Panc1 (cell line): ENCODE measurements around the gene SHMT1. TPM values are rescaled to one million over a fixed set of nuclear protein-coding genes. Genes with fewer than 3 reads are reported as not detected.

Experiments used
- ATAC-seq: fragments of 200-7000 bp; cut with Tn5 transposase; 2 replicates; pipeline ENCODE4 v1.9.1; 2020; ENCODE audit warnings: mild to moderate bottlenecking, moderate library complexity
- BruUV-seq: library from RNA; stranded (reverse); fragments of 400-500 nt; replicated peaks from 2 replicates; lab custom pipeline; 2021; lab: Mats Ljungman, UMichigan
- CTCF ChIA-PET: fragments of 300-600 bp; sonication (Branson Sonifier 250); formaldehyde crosslinking; loops from one replicate; lab custom pipeline; 2022; ENCODE audit warnings: antibody characterized with exemption; lab: Charles Lee
- POLR2A ChIA-PET: fragments of 300-600 bp; sonication (Branson Sonifier 250); formaldehyde crosslinking; loops from one replicate; lab custom pipeline; 2022; ENCODE audit warnings: antibody characterized with exemption; lab: Charles Lee
- DNase-seq: peaks from one replicate; pipeline ENCODE4 v3.0.0-alpha.2; 2010; ENCODE audit warnings: low read depth, low spot score
- H3K27ac ChIP-seq: 2 replicates; pipeline ENCODE4 v1.5.1; 2011; ENCODE audit warnings: mild to moderate bottlenecking, low read length, inconsistent platforms
- H3K27me3 ChIP-seq: fragments of 200-500 bp; sonication (Bioruptor generic); 2 replicates; pipeline ENCODE4 v1.6.0; 2014; ENCODE audit warnings: low read length, inconsistent platforms; ENCODE audit not compliant: control insufficient read depth, insufficient read depth
- H3K36me3 ChIP-seq: fragments of 200-500 bp; sonication (Bioruptor generic); 2 replicates; pipeline ENCODE4 v1.5.1; 2014; ENCODE audit warnings: inconsistent platforms, mild to moderate bottlenecking, low read length, moderate library complexity; ENCODE audit not compliant: control insufficient read depth, insufficient read depth
- H3K4me1 ChIP-seq: 2 replicates; pipeline ENCODE4 v1.5.1; 2011; ENCODE audit warnings: inconsistent platforms, mild to moderate bottlenecking, low read length, moderate library complexity; ENCODE audit not compliant: control insufficient read depth, insufficient read depth
- H3K4me3 ChIP-seq, 2 experiments: 2 replicates each; pipeline ENCODE4 v1.5.1; 2011 to 2012; ENCODE audit warnings: low read depth in 2 of 2, low read length in 2 of 2, mild to moderate bottlenecking in 2 of 2, inconsistent platforms in 1 of 2, moderate library complexity in 1 of 2
- H3K9me3 ChIP-seq: fragments of 200-500 bp; sonication (Bioruptor generic); 2 replicates; pipeline ENCODE4 v1.5.1; 2014; ENCODE audit warnings: low read depth, mild to moderate bottlenecking, inconsistent platforms, low read length, moderate library complexity; ENCODE audit not compliant: control insufficient read depth, insufficient read depth
- CTCF ChIP-seq: fragments of 450-650 bp; IDR thresholded peaks from 2 replicates; pipeline ENCODE4 v1.5.1; 2017; ENCODE audit warnings: mild to moderate bottlenecking
- POLR2AphosphoS5 ChIP-seq: IDR thresholded peaks from 2 replicates; pipeline ENCODE4 v1.6.1; 2012; ENCODE audit warnings: mild to moderate bottlenecking, low read depth, low read length, moderate library complexity
- SIN3A ChIP-seq: IDR thresholded peaks from 2 replicates; pipeline ENCODE4 v1.6.1; 2012; ENCODE audit warnings: low read depth, mild to moderate bottlenecking, low read length, moderate library complexity, borderline replicate concordance; ENCODE audit not compliant: insufficient read depth
- TCF7L2 ChIP-seq: IDR thresholded peaks from 2 replicates; pipeline ENCODE4 v1.6.1; 2011; ENCODE audit warnings: mild to moderate bottlenecking, low read depth, low read length, inconsistent platforms
- in situ Hi-C: cut with HindIII; loops from 2 replicates; pipeline ENCODE4 v1.10.0; 2016; ENCODE audit warnings: low sequenced_read_pairs, low pct_unique_long_range_greater_than_20kb
- intact Hi-C: fragments of 100-400 bp; cut with micrococcal nuclease; formaldehyde crosslinking; loops from one replicate; pipeline ENCODE4 v1.10.0; 2022; ENCODE audit not compliant: unreplicated experiment
- total RNA-seq: library from RNA; stranded (reverse); gene quantifications from one replicate; pipeline ENCODE4 v1.2.1, GENCODE V29; 2021; ENCODE audit not compliant: unreplicated experiment
- TF ChIP-seq, protein P1 (sequence below), 2 experiments: IDR thresholded peaks; 2 replicates each; pipeline ENCODE4 v1.6.1; 2011 to 2012; ENCODE audit warnings: low read depth in 2 of 2, control low read depth in 1 of 2, low read length in 1 of 2, mild to moderate bottlenecking in 1 of 2, moderate library complexity in 1 of 2; ENCODE audit not compliant: insufficient read depth in 1 of 2

SHMT1 gene
- total RNA-seq, 1 experiment from 2014 or later: 21.7 TPM

- Histone ChIP-seq H3K27me3 (no peaks in the 10 kb centered on the region), H3K9me3 (no peaks in the 10 kb centered on the region), H3K36me3 (peaks cover under 1% of the 10 kb centered on the region; the same call in 1 of the 2 replicates), H3K4me1 (peaks cover 23% of the 10 kb centered on the region), H3K4me3 (peak overlapping the region; percentile 27 to 54), H3K27ac (no peak overlapping the region)
- BruUV-seq: no TSS peak
- no peak for DNase-seq
- in situ Hi-C loops (no loop called here), intact Hi-C loops (no loop called here)
- TF ChIP-seq SIN3A: no peak
- TF ChIP-seq, protein P1, sequence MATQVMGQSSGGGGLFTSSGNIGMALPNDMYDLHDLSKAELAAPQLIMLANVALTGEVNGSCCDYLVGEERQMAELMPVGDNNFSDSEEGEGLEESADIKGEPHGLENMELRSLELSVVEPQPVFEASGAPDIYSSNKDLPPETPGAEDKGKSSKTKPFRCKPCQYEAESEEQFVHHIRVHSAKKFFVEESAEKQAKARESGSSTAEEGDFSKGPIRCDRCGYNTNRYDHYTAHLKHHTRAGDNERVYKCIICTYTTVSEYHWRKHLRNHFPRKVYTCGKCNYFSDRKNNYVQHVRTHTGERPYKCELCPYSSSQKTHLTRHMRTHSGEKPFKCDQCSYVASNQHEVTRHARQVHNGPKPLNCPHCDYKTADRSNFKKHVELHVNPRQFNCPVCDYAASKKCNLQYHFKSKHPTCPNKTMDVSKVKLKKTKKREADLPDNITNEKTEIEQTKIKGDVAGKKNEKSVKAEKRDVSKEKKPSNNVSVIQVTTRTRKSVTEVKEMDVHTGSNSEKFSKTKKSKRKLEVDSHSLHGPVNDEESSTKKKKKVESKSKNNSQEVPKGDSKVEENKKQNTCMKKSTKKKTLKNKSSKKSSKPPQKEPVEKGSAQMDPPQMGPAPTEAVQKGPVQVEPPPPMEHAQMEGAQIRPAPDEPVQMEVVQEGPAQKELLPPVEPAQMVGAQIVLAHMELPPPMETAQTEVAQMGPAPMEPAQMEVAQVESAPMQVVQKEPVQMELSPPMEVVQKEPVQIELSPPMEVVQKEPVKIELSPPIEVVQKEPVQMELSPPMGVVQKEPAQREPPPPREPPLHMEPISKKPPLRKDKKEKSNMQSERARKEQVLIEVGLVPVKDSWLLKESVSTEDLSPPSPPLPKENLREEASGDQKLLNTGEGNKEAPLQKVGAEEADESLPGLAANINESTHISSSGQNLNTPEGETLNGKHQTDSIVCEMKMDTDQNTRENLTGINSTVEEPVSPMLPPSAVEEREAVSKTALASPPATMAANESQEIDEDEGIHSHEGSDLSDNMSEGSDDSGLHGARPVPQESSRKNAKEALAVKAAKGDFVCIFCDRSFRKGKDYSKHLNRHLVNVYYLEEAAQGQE (IDR thresholded peaks at IDR 0.05; ENCODE audit: insufficient read depth in 1 of 2, low read depth in 2 of 2, low read length in 1 of 2): no peak
- TF ChIP-seq CTCF: no peak
- no peak for TF ChIP-seq TCF7L2
- TF ChIP-seq POLR2AphosphoS5: no peak
- CTCF ChIA-PET: no interaction called here
- ATAC-seq: no peak
- POLR2A ChIA-PET: no interaction called here
Measured at GRCh38 chr17:18318771-18319450, 44.4 kb downstream of the SHMT1 start.

GRCh38 chr17:18318117-18318516 lies 45.2 kb downstream of the SHMT1 start:
- TF ChIP-seq POLR2AphosphoS5: no peak
- no peak for TF ChIP-seq CTCF
- no peak for TF ChIP-seq SIN3A
- no peak for TF ChIP-seq TCF7L2
- TF ChIP-seq, protein P1 (IDR thresholded peaks at IDR 0.05; ENCODE audit: insufficient read depth in 1 of 2, low read depth in 2 of 2, low read length in 1 of 2): no peak
- Histone ChIP-seq H3K4me3 (peak overlapping the region; percentile 27 to 54), H3K27ac (no peak overlapping the region), H3K4me1 (peaks cover 23% of the 10 kb centered on the region), H3K36me3 (peaks cover 2% of the 10 kb centered on the region; the same call in 1 of the 2 replicates), H3K27me3 (no peaks in the 10 kb centered on the region), H3K9me3 (no peaks in the 10 kb centered on the region)
- intact Hi-C loops (no loop called here), in situ Hi-C loops (no loop called here)
- no TSS peak for BruUV-seq
- ATAC-seq (no peak), DNase-seq (no peak)
- POLR2A ChIA-PET: no interaction called here
- CTCF ChIA-PET: no interaction called here
